Ovary (tissue), 3 donors: Measurements from ENCODE around the gene SCAPER.

Experiments
- CTCF ChIP-seq, 3 donors: fragments of 450-650 bp in 2 of 3; fragments of 200-600 bp in 1 of 3; IDR thresholded peaks; one replicate each; pipeline versions ENCODE4 v1.5.1 to v1.8.0; 2016 to 2022; ENCODE audit warnings: antibody characterized with exemption in 3 of 3, mild to moderate bottlenecking in 1 of 3
- EP300 ChIP-seq: sonication (generic); formaldehyde crosslinking; IDR thresholded peaks from one replicate; pipeline ENCODE4 v1.6.1; 2017; ENCODE audit warnings: antibody characterized with exemption
- POLR2A ChIP-seq: fragments of 450-650 bp; IDR thresholded peaks from one replicate; pipeline ENCODE4 v1.6.1; 2017; ENCODE audit warnings: antibody characterized with exemption, mild to moderate bottlenecking, moderate library complexity
- donor health status: DM: no; HTN: no; CAD: no.

GRCh38 chr15:76310475-76311099 lies 594.6 kb downstream of the SCAPER start:
- TF ChIP-seq POLR2A (no peak), CTCF (IDR thresholded peaks at IDR 0.05) (no peak), EP300 (no peak)
